GM06990 (cell line): Measurements from ENCODE around the gene CAMTA1.
"Not testable (repeated sequence)": the region's sequence is repeated elsewhere in the genome, so short reads cannot be mapped to it uniquely, and the experiment has no call there.

Experiments
- DNase-seq: peaks from one replicate; pipeline ENCODE4 v3.0.0-alpha.2; 2011; ENCODE audit not compliant: insufficient read length; ENCODE audit errors: extremely low read depth
- H3K27me3 ChIP-seq: replicated peaks from 2 replicates; pipeline ENCODE4 v1.6.0; 2011; ENCODE audit warnings: low read length; ENCODE audit not compliant: control insufficient read depth, insufficient read depth
- H3K36me3 ChIP-seq: 2 replicates; pipeline ENCODE4 v1.5.1; 2011; ENCODE audit warnings: low read length; ENCODE audit not compliant: control insufficient read depth, insufficient read depth
- H3K4me3 ChIP-seq: replicated peaks from 2 replicates; pipeline ENCODE4 v1.5.1; 2011; ENCODE audit warnings: low read depth, mild to moderate bottlenecking, control low read depth, low read length
- TF ChIP-seq, protein P1 (sequence below): IDR thresholded peaks from 2 replicates; pipeline ENCODE4 v1.5.1; 2011; ENCODE audit warnings: low read length, control low read depth, mild to moderate bottlenecking, inconsistent platforms; ENCODE audit not compliant: insufficient read depth, poor library complexity, severe bottlenecking

The CAMTA1 gene

DNA sequence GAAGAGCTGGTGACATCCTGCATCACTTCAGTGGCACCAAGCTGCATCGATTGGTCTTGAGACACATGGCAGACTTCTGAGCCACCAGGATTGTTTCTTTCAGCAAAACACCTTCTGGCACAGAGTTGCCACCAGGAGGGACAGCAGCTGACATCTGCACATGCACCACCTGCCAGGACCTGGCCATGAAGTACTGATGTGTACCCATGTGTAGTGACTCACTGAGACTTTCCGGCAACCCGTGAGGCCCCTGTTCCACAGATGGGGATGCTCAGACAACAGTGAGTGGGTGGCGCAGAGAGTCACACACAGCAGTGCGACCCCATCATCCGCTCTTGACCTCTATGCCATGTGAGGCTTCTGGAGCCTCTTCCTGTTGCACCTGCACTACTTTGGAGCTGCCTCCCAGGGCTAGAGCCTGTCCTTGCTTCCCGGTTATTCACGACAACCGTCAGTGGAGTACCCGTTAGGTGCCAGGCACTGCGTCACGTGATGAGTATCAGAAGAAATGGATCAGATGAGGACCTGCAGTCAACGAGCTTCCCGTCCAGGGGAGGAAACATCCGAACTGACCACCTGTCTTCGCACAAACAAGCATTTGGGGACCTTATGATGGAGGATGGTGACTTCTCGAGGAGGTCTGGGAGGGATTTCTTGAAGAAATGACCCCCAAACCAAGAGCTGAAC lies 905.4 kb downstream of the CAMTA1 start:
- H3K27me3 ChIP-seq = no peaks in the 10 kb centered on the region; the same call in 1 of the 2 replicates
- TF ChIP-seq, protein P1, sequence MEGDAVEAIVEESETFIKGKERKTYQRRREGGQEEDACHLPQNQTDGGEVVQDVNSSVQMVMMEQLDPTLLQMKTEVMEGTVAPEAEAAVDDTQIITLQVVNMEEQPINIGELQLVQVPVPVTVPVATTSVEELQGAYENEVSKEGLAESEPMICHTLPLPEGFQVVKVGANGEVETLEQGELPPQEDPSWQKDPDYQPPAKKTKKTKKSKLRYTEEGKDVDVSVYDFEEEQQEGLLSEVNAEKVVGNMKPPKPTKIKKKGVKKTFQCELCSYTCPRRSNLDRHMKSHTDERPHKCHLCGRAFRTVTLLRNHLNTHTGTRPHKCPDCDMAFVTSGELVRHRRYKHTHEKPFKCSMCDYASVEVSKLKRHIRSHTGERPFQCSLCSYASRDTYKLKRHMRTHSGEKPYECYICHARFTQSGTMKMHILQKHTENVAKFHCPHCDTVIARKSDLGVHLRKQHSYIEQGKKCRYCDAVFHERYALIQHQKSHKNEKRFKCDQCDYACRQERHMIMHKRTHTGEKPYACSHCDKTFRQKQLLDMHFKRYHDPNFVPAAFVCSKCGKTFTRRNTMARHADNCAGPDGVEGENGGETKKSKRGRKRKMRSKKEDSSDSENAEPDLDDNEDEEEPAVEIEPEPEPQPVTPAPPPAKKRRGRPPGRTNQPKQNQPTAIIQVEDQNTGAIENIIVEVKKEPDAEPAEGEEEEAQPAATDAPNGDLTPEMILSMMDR = no peak

DNA sequence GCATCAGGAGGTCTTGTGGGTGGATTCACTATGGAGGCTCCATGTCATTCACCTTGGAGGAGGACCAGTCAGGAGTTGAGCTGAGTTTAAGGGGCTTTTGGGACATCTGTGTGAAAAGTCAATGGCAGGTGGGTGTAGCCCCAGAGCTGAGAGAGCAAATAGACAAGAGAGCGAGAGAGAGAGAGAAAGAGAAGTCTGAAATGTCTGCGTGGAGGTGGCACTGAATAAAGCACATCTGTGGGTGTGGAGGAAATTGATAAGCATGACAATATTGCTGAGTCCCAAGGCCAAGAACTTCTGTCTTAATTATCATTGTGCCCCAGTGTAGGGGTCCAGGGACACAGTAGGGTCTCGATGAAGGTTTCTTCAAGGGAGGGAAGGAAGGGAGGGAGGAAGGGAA lies 906.3 kb downstream of the CAMTA1 start:
- no peak overlapping the region for H3K4me3 ChIP-seq
- DNase-seq = no peak
- H3K27me3 ChIP-seq = no peaks in the 10 kb centered on the region
- no peaks in the 10 kb centered on the region for H3K36me3 ChIP-seq
- TF ChIP-seq, protein P1 = no peak

More for the DNA sequence above, 905.4 kb downstream of the CAMTA1 start:
- Histone ChIP-seq H3K36me3 (no peaks in the 10 kb centered on the region), H3K4me3 (no peak overlapping the region)
- DNase-seq = no peak

DNA sequence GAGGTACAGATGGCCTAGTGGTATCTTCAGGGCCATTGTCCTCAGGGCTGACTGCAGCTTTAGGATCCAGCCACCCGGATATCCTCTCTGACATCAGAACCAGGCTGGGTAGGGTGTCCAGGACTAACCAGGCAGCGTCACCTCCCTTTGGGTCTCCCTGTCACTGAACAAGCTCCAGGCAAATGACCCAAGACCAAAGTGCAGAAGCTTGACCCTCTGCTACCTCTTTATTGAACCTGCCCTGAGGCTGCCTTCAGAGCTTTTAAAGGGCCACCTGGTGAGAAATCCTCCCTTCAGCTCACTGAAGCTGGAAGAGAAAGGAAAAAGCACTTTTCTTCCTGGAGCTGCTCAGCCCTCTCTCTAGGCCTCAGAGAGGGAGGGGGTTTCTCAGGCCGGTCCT lies 906.8 kb downstream of the CAMTA1 start:
- TF ChIP-seq, protein P1 = no peak
- DNase-seq = no peak
- H3K27me3 ChIP-seq = no peaks in the 10 kb centered on the region
- no peaks in the 10 kb centered on the region for H3K36me3 ChIP-seq
- H3K4me3 ChIP-seq = no peak overlapping the region

DNA sequence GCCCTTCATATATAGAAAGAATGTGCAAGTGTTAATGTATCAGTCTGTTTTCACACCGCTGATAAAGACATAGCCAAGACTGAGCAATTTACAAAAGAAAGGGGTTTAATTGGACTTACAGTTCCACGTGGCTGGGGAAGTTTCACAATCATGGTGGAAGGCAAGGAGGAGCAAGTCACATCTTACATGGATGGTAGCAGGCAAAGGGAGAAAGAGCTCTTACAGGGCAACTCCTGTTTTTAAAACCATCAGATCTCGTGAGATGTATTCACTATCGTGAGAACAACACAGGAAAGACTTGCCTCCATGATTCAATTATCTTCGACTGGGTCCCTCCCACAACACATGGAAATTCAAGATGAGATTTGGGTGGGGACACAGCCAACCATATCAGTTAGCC lies 907.8 kb downstream of the CAMTA1 start:
- H3K4me3 ChIP-seq, DNase-seq, H3K36me3 ChIP-seq, H3K27me3 ChIP-seq: not testable (repeated sequence)

DNA sequence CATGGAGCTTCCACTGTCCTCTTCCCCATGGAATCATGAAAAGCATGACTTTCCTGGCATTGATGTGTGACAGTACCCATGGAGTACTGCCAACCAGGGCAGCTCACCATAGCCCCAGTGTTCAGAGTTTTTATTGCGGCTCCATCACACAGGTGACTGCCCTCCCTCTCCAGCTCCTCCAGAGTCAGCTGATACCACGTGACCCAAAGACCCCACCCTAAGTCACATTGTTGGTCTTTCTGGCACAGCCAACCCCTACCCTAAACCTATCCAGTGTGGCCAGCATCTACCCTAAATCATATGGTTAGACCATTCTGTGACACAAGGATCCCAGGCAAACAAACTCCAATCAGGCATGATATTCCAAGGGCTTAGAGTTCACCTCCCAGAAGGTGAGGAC lies 908.4 kb downstream of the CAMTA1 start:
- DNase-seq = no peak
- Histone ChIP-seq H3K4me3 (no peak overlapping the region), H3K27me3 (no peaks in the 10 kb centered on the region), H3K36me3 (no peaks in the 10 kb centered on the region)
- TF ChIP-seq, protein P1 = no peak

DNA sequence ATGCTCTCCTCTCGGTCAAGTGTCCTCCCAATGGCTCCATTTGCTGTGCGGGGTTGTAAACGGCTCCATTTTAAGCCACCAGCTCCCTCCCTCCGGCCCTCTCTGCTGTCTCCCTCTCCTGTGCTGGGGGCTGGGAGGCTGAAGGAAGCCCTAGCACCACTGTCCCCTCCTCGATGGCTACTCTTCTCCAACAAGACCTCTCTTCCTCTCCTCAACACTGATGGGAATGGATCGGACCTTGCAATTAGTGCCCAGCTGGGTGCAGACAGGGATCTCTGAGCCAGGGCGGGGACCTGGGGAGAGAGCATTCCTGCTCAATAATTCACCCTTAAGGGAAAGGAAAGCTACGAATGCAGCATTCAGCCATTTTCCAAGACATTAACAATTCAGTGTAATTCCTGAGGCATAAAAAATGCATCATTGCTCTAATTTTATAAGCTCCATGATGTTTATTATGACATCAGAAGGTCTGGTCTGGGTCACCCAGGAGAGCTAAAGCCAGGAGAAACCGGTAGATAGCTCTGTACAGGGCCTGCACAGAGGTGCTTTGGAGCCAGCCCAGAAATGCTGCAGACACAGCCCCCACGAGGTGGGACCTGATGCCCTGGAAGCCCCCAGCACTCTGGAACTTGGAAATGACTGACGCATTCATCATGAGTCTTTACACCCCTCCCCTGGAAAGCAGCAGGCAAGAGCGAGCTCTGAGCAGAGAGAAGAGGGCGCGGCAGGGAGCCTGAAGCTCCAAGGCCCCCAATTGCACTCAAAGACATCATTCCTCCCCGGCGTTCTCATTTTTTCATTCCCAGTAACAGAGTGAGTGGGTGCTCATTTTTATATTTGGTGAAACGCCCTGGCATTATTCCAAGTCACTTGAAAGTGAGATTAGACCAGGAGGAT lies 909.6 kb downstream of the CAMTA1 start:
- H3K36me3 ChIP-seq = no peaks in the 10 kb centered on the region
- no peak for DNase-seq
- TF ChIP-seq, protein P1 = no peak
- H3K27me3 ChIP-seq = no peaks in the 10 kb centered on the region
- H3K4me3 ChIP-seq = no peak overlapping the region
